Measurements from ENCODE around the gene FKBP14.

DNA sequence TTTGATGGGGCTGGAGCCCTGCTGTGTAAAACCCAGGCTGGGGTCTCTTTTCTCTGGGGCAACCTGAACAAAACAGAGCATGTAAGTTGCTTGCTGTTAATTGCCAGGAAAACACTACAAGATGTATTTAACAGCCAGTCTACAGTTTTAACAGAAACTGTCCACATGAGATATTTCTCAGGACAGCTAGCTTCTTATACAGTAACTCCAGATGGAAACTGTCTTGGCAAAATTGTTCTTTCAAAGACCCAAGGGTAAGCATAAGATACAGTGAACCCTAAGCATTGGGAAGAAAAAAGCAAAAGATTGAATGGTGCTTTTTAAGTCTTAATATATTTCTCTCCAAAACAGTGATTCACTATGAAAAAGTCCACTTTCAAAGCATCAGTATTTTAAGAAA lies 8.1 kb downstream of the FKBP14 start:
- TF ChIP-seq, protein P1, sequence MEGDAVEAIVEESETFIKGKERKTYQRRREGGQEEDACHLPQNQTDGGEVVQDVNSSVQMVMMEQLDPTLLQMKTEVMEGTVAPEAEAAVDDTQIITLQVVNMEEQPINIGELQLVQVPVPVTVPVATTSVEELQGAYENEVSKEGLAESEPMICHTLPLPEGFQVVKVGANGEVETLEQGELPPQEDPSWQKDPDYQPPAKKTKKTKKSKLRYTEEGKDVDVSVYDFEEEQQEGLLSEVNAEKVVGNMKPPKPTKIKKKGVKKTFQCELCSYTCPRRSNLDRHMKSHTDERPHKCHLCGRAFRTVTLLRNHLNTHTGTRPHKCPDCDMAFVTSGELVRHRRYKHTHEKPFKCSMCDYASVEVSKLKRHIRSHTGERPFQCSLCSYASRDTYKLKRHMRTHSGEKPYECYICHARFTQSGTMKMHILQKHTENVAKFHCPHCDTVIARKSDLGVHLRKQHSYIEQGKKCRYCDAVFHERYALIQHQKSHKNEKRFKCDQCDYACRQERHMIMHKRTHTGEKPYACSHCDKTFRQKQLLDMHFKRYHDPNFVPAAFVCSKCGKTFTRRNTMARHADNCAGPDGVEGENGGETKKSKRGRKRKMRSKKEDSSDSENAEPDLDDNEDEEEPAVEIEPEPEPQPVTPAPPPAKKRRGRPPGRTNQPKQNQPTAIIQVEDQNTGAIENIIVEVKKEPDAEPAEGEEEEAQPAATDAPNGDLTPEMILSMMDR (conservative IDR thresholded peaks at IDR 0.05; ENCODE audit: low read depth in 2 of 2): no peak
- TF ChIP-seq, protein P2, sequence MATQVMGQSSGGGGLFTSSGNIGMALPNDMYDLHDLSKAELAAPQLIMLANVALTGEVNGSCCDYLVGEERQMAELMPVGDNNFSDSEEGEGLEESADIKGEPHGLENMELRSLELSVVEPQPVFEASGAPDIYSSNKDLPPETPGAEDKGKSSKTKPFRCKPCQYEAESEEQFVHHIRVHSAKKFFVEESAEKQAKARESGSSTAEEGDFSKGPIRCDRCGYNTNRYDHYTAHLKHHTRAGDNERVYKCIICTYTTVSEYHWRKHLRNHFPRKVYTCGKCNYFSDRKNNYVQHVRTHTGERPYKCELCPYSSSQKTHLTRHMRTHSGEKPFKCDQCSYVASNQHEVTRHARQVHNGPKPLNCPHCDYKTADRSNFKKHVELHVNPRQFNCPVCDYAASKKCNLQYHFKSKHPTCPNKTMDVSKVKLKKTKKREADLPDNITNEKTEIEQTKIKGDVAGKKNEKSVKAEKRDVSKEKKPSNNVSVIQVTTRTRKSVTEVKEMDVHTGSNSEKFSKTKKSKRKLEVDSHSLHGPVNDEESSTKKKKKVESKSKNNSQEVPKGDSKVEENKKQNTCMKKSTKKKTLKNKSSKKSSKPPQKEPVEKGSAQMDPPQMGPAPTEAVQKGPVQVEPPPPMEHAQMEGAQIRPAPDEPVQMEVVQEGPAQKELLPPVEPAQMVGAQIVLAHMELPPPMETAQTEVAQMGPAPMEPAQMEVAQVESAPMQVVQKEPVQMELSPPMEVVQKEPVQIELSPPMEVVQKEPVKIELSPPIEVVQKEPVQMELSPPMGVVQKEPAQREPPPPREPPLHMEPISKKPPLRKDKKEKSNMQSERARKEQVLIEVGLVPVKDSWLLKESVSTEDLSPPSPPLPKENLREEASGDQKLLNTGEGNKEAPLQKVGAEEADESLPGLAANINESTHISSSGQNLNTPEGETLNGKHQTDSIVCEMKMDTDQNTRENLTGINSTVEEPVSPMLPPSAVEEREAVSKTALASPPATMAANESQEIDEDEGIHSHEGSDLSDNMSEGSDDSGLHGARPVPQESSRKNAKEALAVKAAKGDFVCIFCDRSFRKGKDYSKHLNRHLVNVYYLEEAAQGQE (IDR thresholded peaks at IDR 0.05; ENCODE audit: unreplicated experiment): no peak
- TF ChIP-seq EZH2phosphoT487 (IDR thresholded peaks at IDR 0.05; ENCODE audit: unreplicated experiment): no peak
- TF ChIP-seq CREB1 (CRISPR knock-in tag; IDR thresholded peaks at IDR 0.05; ENCODE audit: low read depth): no peak
- TF ChIP-seq EZH2 (IDR thresholded peaks at IDR 0.05; ENCODE audit: low read depth, unreplicated experiment): no peak
- no peak for TF ChIP-seq STAT1 (IDR thresholded peaks at IDR 0.05; ENCODE audit: unreplicated experiment)
- no peak for TF ChIP-seq POLR2AphosphoS5 (IDR thresholded peaks at IDR 0.05; ENCODE audit: low read depth)
- TF ChIP-seq, protein P3, sequence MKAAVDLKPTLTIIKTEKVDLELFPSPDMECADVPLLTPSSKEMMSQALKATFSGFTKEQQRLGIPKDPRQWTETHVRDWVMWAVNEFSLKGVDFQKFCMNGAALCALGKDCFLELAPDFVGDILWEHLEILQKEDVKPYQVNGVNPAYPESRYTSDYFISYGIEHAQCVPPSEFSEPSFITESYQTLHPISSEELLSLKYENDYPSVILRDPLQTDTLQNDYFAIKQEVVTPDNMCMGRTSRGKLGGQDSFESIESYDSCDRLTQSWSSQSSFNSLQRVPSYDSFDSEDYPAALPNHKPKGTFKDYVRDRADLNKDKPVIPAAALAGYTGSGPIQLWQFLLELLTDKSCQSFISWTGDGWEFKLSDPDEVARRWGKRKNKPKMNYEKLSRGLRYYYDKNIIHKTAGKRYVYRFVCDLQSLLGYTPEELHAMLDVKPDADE (IDR thresholded peaks at IDR 0.05): no peak
- no peak for TF ChIP-seq ZNF114 (CRISPR knock-in tag; IDR thresholded peaks at IDR 0.05)
- no peak for TF ChIP-seq JUNB (IDR thresholded peaks at IDR 0.05; ENCODE audit: unreplicated experiment)
- TF ChIP-seq NANOG (IDR thresholded peaks at IDR 0.05; ENCODE audit: borderline replicate concordance): no peak
- TF ChIP-seq ZNF331 (CRISPR knock-in tag; IDR thresholded peaks at IDR 0.05; ENCODE audit: low read depth): no peak
- TF ChIP-seq, protein P4, sequence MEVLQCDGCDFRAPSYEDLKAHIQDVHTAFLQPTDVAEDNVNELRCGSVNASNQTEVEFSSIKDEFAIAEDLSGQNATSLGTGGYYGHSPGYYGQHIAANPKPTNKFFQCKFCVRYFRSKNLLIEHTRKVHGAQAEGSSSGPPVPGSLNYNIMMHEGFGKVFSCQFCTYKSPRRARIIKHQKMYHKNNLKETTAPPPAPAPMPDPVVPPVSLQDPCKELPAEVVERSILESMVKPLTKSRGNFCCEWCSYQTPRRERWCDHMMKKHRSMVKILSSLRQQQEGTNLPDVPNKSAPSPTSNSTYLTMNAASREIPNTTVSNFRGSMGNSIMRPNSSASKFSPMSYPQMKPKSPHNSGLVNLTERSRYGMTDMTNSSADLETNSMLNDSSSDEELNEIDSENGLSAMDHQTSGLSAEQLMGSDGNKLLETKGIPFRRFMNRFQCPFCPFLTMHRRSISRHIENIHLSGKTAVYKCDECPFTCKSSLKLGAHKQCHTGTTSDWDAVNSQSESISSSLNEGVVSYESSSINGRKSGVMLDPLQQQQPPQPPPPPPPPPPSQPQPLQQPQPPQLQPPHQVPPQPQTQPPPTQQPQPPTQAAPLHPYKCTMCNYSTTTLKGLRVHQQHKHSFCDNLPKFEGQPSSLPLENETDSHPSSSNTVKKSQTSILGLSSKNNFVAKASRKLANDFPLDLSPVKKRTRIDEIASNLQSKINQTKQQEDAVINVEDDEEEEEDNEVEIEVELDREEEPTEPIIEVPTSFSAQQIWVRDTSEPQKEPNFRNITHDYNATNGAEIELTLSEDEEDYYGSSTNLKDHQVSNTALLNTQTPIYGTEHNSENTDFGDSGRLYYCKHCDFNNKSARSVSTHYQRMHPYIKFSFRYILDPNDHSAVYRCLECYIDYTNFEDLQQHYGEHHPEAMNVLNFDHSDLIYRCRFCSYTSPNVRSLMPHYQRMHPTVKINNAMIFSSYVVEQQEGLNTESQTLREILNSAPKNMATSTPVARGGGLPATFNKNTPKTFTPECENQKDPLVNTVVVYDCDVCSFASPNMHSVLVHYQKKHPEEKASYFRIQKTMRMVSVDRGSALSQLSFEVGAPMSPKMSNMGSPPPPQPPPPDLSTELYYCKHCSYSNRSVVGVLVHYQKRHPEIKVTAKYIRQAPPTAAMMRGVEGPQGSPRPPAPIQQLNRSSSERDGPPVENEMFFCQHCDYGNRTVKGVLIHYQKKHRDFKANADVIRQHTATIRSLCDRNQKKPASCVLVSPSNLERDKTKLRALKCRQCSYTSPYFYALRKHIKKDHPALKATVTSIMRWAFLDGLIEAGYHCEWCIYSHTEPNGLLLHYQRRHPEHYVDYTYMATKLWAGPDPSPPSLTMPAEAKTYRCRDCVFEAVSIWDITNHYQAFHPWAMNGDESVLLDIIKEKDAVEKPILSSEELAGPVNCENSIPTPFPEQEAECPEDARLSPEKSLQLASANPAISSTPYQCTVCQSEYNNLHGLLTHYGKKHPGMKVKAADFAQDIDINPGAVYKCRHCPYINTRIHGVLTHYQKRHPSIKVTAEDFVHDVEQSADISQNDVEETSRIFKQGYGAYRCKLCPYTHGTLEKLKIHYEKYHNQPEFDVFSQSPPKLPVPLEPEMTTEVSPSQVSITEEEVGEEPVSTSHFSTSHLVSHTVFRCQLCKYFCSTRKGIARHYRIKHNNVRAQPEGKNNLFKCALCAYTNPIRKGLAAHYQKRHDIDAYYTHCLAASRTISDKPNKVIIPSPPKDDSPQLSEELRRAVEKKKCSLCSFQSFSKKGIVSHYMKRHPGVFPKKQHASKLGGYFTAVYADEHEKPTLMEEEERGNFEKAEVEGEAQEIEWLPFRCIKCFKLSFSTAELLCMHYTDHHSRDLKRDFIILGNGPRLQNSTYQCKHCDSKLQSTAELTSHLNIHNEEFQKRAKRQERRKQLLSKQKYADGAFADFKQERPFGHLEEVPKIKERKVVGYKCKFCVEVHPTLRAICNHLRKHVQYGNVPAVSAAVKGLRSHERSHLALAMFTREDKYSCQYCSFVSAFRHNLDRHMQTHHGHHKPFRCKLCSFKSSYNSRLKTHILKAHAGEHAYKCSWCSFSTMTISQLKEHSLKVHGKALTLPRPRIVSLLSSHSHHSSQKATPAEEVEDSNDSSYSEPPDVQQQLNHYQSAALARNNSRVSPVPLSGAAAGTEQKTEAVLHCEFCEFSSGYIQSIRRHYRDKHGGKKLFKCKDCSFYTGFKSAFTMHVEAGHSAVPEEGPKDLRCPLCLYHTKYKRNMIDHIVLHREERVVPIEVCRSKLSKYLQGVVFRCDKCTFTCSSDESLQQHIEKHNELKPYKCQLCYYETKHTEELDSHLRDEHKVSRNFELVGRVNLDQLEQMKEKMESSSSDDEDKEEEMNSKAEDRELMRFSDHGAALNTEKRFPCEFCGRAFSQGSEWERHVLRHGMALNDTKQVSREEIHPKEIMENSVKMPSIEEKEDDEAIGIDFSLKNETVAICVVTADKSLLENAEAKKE (CRISPR knock-in tag; IDR thresholded peaks at IDR 0.05): no peak
